HEK293 (cell line): ENCODE data around the gene MESP2.

ENCODE experiments used
- CTCF ChIP-seq: fragments of 450-650 bp; formaldehyde crosslinking; IDR thresholded peaks from 2 replicates; pipeline ENCODE4 v1.5.1; 2016; ENCODE audit warnings: missing biosample characterization, missing genetic modification characterization
- ZBTB10 ChIP-seq: fragments of 450-650 bp; formaldehyde crosslinking; IDR thresholded peaks from 2 replicates; pipeline ENCODE4 v1.5.1; 2016; ENCODE audit warnings: missing biosample characterization, missing genetic modification characterization
- ZNF18 ChIP-seq: fragments of 450-650 bp; formaldehyde crosslinking; IDR thresholded peaks from 2 replicates; pipeline ENCODE4 v1.5.1; 2016; ENCODE audit warnings: missing biosample characterization, missing genetic modification characterization
- ZNF362 ChIP-seq: fragments of 450-650 bp; formaldehyde crosslinking; IDR thresholded peaks from 2 replicates; pipeline ENCODE4 v1.5.1; 2016; ENCODE audit warnings: missing biosample characterization, missing genetic modification characterization
- ZNF747 ChIP-seq: fragments of 450-650 bp; formaldehyde crosslinking; IDR thresholded peaks from 2 replicates; pipeline ENCODE4 v1.5.1; 2016; ENCODE audit warnings: missing biosample characterization, missing genetic modification characterization

- TF ChIP-seq CTCF (tag by site-specific recombination), result peak; percentile 86
- TF ChIP-seq ZNF18 (tag by site-specific recombination), result no peak
- TF ChIP-seq ZNF747 (tag by site-specific recombination), result no peak
- no peak for TF ChIP-seq ZNF362 (tag by site-specific recombination)
- no peak for TF ChIP-seq ZBTB10 (tag by site-specific recombination)
These were observed 36.0 kb upstream of the MESP2 start for GRCh38 chr15:89740137-89740536.
